NT2/D1 (cell line): ENCODE results near the gene INSIG1.

Experiments used
- SUZ12 ChIP-seq: IDR thresholded peaks from 2 replicates; pipeline ENCODE4 v1.6.1; 2011; ENCODE audit not compliant: insufficient read length, insufficient read depth; ENCODE audit errors: extremely low read depth
- YY1 ChIP-seq: IDR thresholded peaks from 2 replicates; pipeline ENCODE4 v1.6.1; 2011; ENCODE audit not compliant: insufficient read length, insufficient read depth
- ZNF274 ChIP-seq: IDR thresholded peaks from 2 replicates; pipeline ENCODE4 v1.6.1; 2011; ENCODE audit warnings: mild to moderate bottlenecking, low read depth, low read length

GRCh38 chr7:155277385-155277994 is 20.2 kb upstream of the INSIG1 start:
- TF ChIP-seq YY1 (no peak), ZNF274 (no peak), SUZ12 (no peak)
